Mesendoderm (in vitro differentiated cells): ENCODE data around the gene CACNA1S.

Source experiments
- DNase-seq: peaks from one replicate; pipeline ENCODE4 v3.0.0; 2013
- H2AK5ac ChIP-seq: 2 replicates; pipeline ENCODE4 v1.6.1; 2013; ENCODE audit warnings: low read length, inconsistent platforms
- H2BK120ac ChIP-seq: 2 replicates; pipeline ENCODE4 v1.6.1; 2013; ENCODE audit warnings: low read depth, mild to moderate bottlenecking, low read length, moderate library complexity, mixed read lengths
- H2BK15ac ChIP-seq: replicated peaks from 2 replicates; pipeline ENCODE4 v1.6.1; 2013; ENCODE audit warnings: low read depth, mild to moderate bottlenecking, moderate library complexity
- H2BK5ac ChIP-seq: 2 replicates; pipeline ENCODE4 v1.6.1; 2013; ENCODE audit warnings: low read length, inconsistent platforms
- H3K18ac ChIP-seq: 2 replicates; pipeline ENCODE4 v1.6.1; 2013; ENCODE audit warnings: mild to moderate bottlenecking, low read length, mixed read lengths
- H3K23ac ChIP-seq: one replicate; pipeline ENCODE4 v1.6.1; 2013; ENCODE audit warnings: low read length
- H3K27ac ChIP-seq: 2 replicates; pipeline ENCODE4 v1.5.1; 2013; ENCODE audit warnings: low read depth, mild to moderate bottlenecking, inconsistent platforms, low read length, moderate library complexity
- H3K27me3 ChIP-seq: 2 replicates; pipeline ENCODE4 v1.6.1; 2013; ENCODE audit warnings: low read length, control low read depth, mild to moderate bottlenecking, inconsistent platforms; ENCODE audit not compliant: insufficient read depth, poor library complexity
- H3K36me3 ChIP-seq: 2 replicates; pipeline ENCODE4 v1.6.1; 2013; ENCODE audit warnings: low read length, inconsistent platforms; ENCODE audit not compliant: control insufficient read depth, insufficient read depth
- H3K4ac ChIP-seq: one replicate; pipeline ENCODE4 v1.6.1; 2013; ENCODE audit warnings: low read depth, mild to moderate bottlenecking, low read length, moderate library complexity
- H3K4me1 ChIP-seq: 2 replicates; pipeline ENCODE4 v1.6.1; 2013; ENCODE audit warnings: low read depth, low read length, inconsistent platforms; ENCODE audit not compliant: control insufficient read depth
- H3K4me2 ChIP-seq: 2 replicates; pipeline ENCODE4 v1.6.1; 2013; ENCODE audit warnings: low read length
- H3K4me3 ChIP-seq: 2 replicates; pipeline ENCODE4 v1.5.1; 2013; ENCODE audit warnings: mild to moderate bottlenecking, low read length
- H3K56ac ChIP-seq: one replicate; pipeline ENCODE4 v1.6.1; 2013; ENCODE audit warnings: low read length
- H3K79me1 ChIP-seq: 2 replicates; pipeline ENCODE4 v1.6.1; 2013; ENCODE audit warnings: low read length, inconsistent platforms
- H3K79me2 ChIP-seq: 2 replicates; pipeline ENCODE4 v1.6.1; 2013; ENCODE audit warnings: mild to moderate bottlenecking, low read length; ENCODE audit not compliant: control insufficient read depth, insufficient read depth
- H3K9ac ChIP-seq: 2 replicates; pipeline ENCODE4 v1.6.1; 2013; ENCODE audit warnings: low read length, inconsistent platforms
- H4K5ac ChIP-seq: one replicate; pipeline ENCODE4 v1.6.1; 2013; ENCODE audit warnings: low read length
- H4K8ac ChIP-seq: one replicate; pipeline ENCODE4 v1.6.1; 2013; ENCODE audit warnings: low read depth, mild to moderate bottlenecking, control low read depth, low read length, moderate library complexity
- WGBS: extraction: QIAGEN DNeasy Blood & Tissue Kit; methylation state at CpG from one replicate; pipeline ENCODE4 v1.1.7; 2013; ENCODE audit warnings: low lambda C conversion rate, missing lambda C conversion rate; ENCODE audit not compliant: insufficient coverage; ENCODE audit errors: extremely low coverage; 5-methylcytosine and 5-hydroxymethylcytosine counted together

CACNA1S gene

GRCh38 chr1:201039876-201040275 is 72.3 kb downstream of the CACNA1S start:
- Histone ChIP-seq H3K27ac (no peak overlapping the region), H2BK120ac (no peak overlapping the region), H3K18ac (no peak overlapping the region), H3K56ac (no peak overlapping the region), H4K5ac (no peak overlapping the region), H3K9ac (no peak overlapping the region), H2BK5ac (no peak overlapping the region), H2AK5ac (no peak overlapping the region), H3K79me1 (no peaks in the 10 kb centered on the region), H2BK15ac (no peak overlapping the region), H3K4ac (no peak overlapping the region), H3K23ac (no peak overlapping the region), H3K4me3 (no peak overlapping the region), H4K8ac (no peak overlapping the region), H3K4me2 (no peak overlapping the region), H3K4me1 (no peaks in the 10 kb centered on the region), H3K36me3 (no peaks in the 10 kb centered on the region), H3K27me3 (no peaks in the 10 kb centered on the region), H3K79me2 (no peaks in the 10 kb centered on the region)
- no CpG with 5 or more reads among the region's 5 CpGs for WGBS
- DNase-seq = no peak

- H3K27me3 ChIP-seq = no peaks in the 10 kb centered on the region
- no peak overlapping the region for H4K8ac ChIP-seq
- no CpG with 5 or more reads among the region's 2 CpGs for WGBS
Observed at GRCh38 chr1:201039418-201039817, 72.8 kb downstream of the CACNA1S start.

GRCh38 chr1:201038186-201038876 is 73.9 kb downstream of the CACNA1S start:
- Histone ChIP-seq H2BK15ac (no peak overlapping the region), H3K18ac (no peak overlapping the region), H2BK5ac (no peak overlapping the region), H3K4me2 (no peak overlapping the region), H3K4me1 (no peaks in the 10 kb centered on the region), H3K23ac (no peak overlapping the region), H3K4ac (no peak overlapping the region), H4K5ac (no peak overlapping the region), H2BK120ac (no peak overlapping the region), H3K4me3 (no peak overlapping the region), H3K27ac (no peak overlapping the region), H3K56ac (no peak overlapping the region), H3K9ac (no peak overlapping the region), H3K36me3 (no peaks in the 10 kb centered on the region), H2AK5ac (no peak overlapping the region), H3K79me2 (no peaks in the 10 kb centered on the region), H4K8ac (no peak overlapping the region), H3K79me1 (no peaks in the 10 kb centered on the region), H3K27me3 (no peaks in the 10 kb centered on the region)
- no peak for DNase-seq
- no CpG with 5 or more reads among the region's 10 CpGs for WGBS

More at GRCh38 chr1:201039418-201039817, 72.8 kb downstream of the CACNA1S start:
- Histone ChIP-seq H3K23ac (no peak overlapping the region), H3K4me3 (no peak overlapping the region), H2BK120ac (no peak overlapping the region), H2BK5ac (no peak overlapping the region), H2BK15ac (no peak overlapping the region), H4K5ac (no peak overlapping the region), H2AK5ac (no peak overlapping the region), H3K4me1 (no peaks in the 10 kb centered on the region), H3K4ac (no peak overlapping the region), H3K4me2 (no peak overlapping the region), H3K18ac (no peak overlapping the region), H3K79me1 (no peaks in the 10 kb centered on the region), H3K36me3 (no peaks in the 10 kb centered on the region), H3K56ac (no peak overlapping the region), H3K27ac (no peak overlapping the region), H3K79me2 (no peaks in the 10 kb centered on the region), H3K9ac (no peak overlapping the region)
- no peak for DNase-seq

- H3K79me1 ChIP-seq = no peaks in the 10 kb centered on the region
- no peak overlapping the region for H3K27ac ChIP-seq
- H3K27me3 ChIP-seq = no peaks in the 10 kb centered on the region
- H3K56ac ChIP-seq = no peak overlapping the region
- H3K4me2 ChIP-seq = no peak overlapping the region
- no peak overlapping the region for H2BK5ac ChIP-seq
- DNase-seq = no peak
- no peak overlapping the region for H3K18ac ChIP-seq
- H3K4me1 ChIP-seq = no peaks in the 10 kb centered on the region
- H2AK5ac ChIP-seq = no peak overlapping the region
- H2BK15ac ChIP-seq = no peak overlapping the region
- H3K23ac ChIP-seq = no peak overlapping the region
- no peak overlapping the region for H4K5ac ChIP-seq
- H2BK120ac ChIP-seq = no peak overlapping the region
- H3K4me3 ChIP-seq = no peak overlapping the region
- H3K9ac ChIP-seq = no peak overlapping the region
- no peaks in the 10 kb centered on the region for H3K79me2 ChIP-seq
- no peaks in the 10 kb centered on the region for H3K36me3 ChIP-seq
- H4K8ac ChIP-seq = no peak overlapping the region
- no CpG with 5 or more reads among the region's 12 CpGs for WGBS
- H3K4ac ChIP-seq = no peak overlapping the region
Observed at GRCh38 chr1:201036188-201036842, 75.9 kb downstream of the CACNA1S start.

GRCh38 chr1:201034671-201035070 is 77.6 kb downstream of the CACNA1S start:
- Histone ChIP-seq H3K4ac (no peak overlapping the region), H2BK120ac (no peak overlapping the region), H3K36me3 (no peaks in the 10 kb centered on the region), H2BK15ac (no peak overlapping the region), H4K5ac (no peak overlapping the region), H3K27me3 (no peaks in the 10 kb centered on the region), H3K9ac (no peak overlapping the region), H2BK5ac (no peak overlapping the region), H3K23ac (no peak overlapping the region), H3K4me2 (no peak overlapping the region), H3K4me1 (no peaks in the 10 kb centered on the region), H3K27ac (no peak overlapping the region), H3K18ac (no peak overlapping the region), H3K4me3 (no peak overlapping the region), H4K8ac (no peak overlapping the region), H3K79me1 (no peaks in the 10 kb centered on the region), H3K79me2 (no peaks in the 10 kb centered on the region), H3K56ac (no peak overlapping the region), H2AK5ac (no peak overlapping the region)
- no CpG with 5 or more reads among the region's 4 CpGs for WGBS
- no peak for DNase-seq
